HEK293T (cell line): ENCODE measurements around the gene ARHGAP32.

Experiments
- CTCF ChIA-PET: fragments of 350-600 bp; formaldehyde crosslinking; extraction: SDS; loops from one replicate; lab custom pipeline; 2021; ENCODE audit warnings: antibody characterized with exemption, inconsistent platforms; lab: Yijun Ruan, JAX
- POLR2A ChIA-PET: fragments of 350-600 bp; formaldehyde crosslinking; extraction: SDS; loops from one replicate; lab custom pipeline; 2020; ENCODE audit warnings: antibody characterized with exemption, inconsistent platforms; lab: Yijun Ruan, JAX
- DNase-seq: peaks from one replicate; pipeline ENCODE4 v3.0.0; 2012; ENCODE audit warnings: mixed read lengths; ENCODE audit errors: extremely low spot score
- ARNT ChIP-seq: fragments of 450-650 bp; IDR thresholded peaks from 2 replicates; pipeline ENCODE4 v1.6.1; 2017; ENCODE audit warnings: mild to moderate bottlenecking
- BHLHE40 ChIP-seq: fragments of 450-650 bp; IDR thresholded peaks from 2 replicates; pipeline ENCODE4 v1.6.1; 2016; ENCODE audit warnings: mild to moderate bottlenecking, moderate library complexity, borderline replicate concordance
- CTBP1 ChIP-seq: fragments of 450-650 bp; IDR thresholded peaks from 2 replicates; pipeline ENCODE4 v1.6.1; 2016; ENCODE audit warnings: borderline replicate concordance
- ELF4 ChIP-seq: fragments of 450-650 bp; IDR thresholded peaks from 2 replicates; pipeline ENCODE4 v1.6.1; 2017; ENCODE audit warnings: antibody characterized with exemption
- FOXA1 ChIP-seq: fragments of 450-650 bp; IDR thresholded peaks from 2 replicates; pipeline ENCODE4 v1.6.1; 2016; ENCODE audit warnings: mild to moderate bottlenecking
- FOXK2 ChIP-seq: fragments of 450-650 bp; IDR thresholded peaks from 2 replicates; pipeline ENCODE4 v1.6.1; 2016; ENCODE audit warnings: mild to moderate bottlenecking
- FOXM1 ChIP-seq: fragments of 450-650 bp; IDR thresholded peaks from 2 replicates; pipeline ENCODE4 v1.6.1; 2017; ENCODE audit warnings: mild to moderate bottlenecking, borderline replicate concordance
- HDGF ChIP-seq: fragments of 450-650 bp; IDR thresholded peaks from 2 replicates; pipeline ENCODE4 v1.6.1; 2017; ENCODE audit warnings: antibody characterized with exemption, borderline replicate concordance
- L3MBTL2 ChIP-seq: fragments of 450-650 bp; conservative IDR thresholded peaks from 2 replicates; pipeline ENCODE4 v1.6.1; 2016; ENCODE audit warnings: mild to moderate bottlenecking
- LEF1 ChIP-seq: fragments of 450-650 bp; IDR thresholded peaks from 2 replicates; pipeline ENCODE4 v1.6.1; 2017; ENCODE audit warnings: mild to moderate bottlenecking, borderline replicate concordance
- NFRKB ChIP-seq: fragments of 450-650 bp; IDR thresholded peaks from 2 replicates; pipeline ENCODE4 v1.6.1; 2016; ENCODE audit warnings: mild to moderate bottlenecking, moderate library complexity
- SP1 ChIP-seq: fragments of 450-650 bp; IDR thresholded peaks from 2 replicates; pipeline ENCODE4 v1.6.1; 2017
- SUZ12 ChIP-seq: fragments of 450-650 bp; IDR thresholded peaks from 2 replicates; pipeline ENCODE4 v1.6.1; 2016; ENCODE audit warnings: mild to moderate bottlenecking
- TARDBP ChIP-seq: fragments of 450-650 bp; IDR thresholded peaks from 2 replicates; pipeline ENCODE4 v1.6.1; 2016
- ZNF384 ChIP-seq: fragments of 450-650 bp; IDR thresholded peaks from 2 replicates; pipeline ENCODE4 v1.6.1; 2016
- TF ChIP-seq, protein P1 (sequence below): fragments of 450-650 bp; IDR thresholded peaks from 2 replicates; pipeline ENCODE4 v1.6.1; 2016

The ARHGAP32 gene

DNA sequence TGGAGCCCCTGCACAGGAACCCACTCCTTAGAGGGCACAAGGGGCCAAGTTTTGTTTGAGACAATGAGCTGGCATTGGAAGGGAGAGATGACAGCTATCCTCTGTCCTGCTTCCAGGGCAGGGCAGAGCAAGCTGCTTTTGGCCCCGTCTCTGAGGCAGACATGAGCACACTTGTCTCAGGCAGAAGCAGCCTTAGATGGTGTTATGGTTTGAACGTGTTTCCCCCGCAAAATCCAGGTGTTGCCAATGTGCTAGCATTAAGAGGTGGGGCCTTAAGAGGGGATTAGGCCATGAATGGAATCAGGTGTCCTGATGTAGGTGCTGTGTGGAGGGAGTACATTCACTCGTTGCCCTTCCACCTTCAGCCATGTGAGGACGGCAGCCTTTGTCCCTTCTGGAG is 252.0 kb downstream of the ARHGAP32 start:
- CTCF ChIA-PET, result interaction anchor here (1.2 kb wide), 1 partner anchor 8 kb away, joined by 4 read pairs; no protein-coding TSS in a partner anchor
- TF ChIP-seq SUZ12, result no peak
- TF ChIP-seq SP1, result no peak
- no peak for TF ChIP-seq ZNF384
- no peak for TF ChIP-seq HDGF
- TF ChIP-seq FOXA1, result no peak
- no peak for TF ChIP-seq FOXK2
- TF ChIP-seq ARNT, result no peak
- POLR2A ChIA-PET, result no interaction called here
- no peak for DNase-seq

DNA sequence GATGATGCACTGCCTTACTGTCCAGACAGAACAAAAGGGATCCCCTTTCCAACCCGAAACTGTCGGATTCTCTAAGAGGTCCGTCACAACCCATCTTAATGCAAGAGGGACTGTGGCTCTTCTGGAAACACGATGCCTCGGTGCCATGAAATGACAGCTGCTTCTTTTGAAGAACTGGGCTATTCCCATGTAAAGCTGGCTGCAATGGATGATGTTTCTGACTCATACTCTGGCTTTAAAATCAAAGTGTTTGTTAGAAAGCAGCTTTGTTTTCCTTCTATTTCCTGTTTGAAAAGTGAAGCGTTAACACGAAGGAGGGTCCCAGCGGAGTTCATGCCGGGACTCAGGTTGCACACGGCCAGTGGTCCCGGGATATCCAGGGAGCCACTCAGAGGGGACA is 252.5 kb downstream of the ARHGAP32 start:
- TF ChIP-seq ELF4 (no peak), L3MBTL2 (no peak), BHLHE40 (no peak), FOXA1 (no peak), ARNT (no peak), HDGF (no peak), CTBP1 (no peak), TARDBP (no peak), LEF1 (no peak), FOXK2 (no peak), SUZ12 (no peak), FOXM1 (no peak), NFRKB (no peak), ZNF384 (no peak), SP1 (no peak)
- TF ChIP-seq, protein P1, sequence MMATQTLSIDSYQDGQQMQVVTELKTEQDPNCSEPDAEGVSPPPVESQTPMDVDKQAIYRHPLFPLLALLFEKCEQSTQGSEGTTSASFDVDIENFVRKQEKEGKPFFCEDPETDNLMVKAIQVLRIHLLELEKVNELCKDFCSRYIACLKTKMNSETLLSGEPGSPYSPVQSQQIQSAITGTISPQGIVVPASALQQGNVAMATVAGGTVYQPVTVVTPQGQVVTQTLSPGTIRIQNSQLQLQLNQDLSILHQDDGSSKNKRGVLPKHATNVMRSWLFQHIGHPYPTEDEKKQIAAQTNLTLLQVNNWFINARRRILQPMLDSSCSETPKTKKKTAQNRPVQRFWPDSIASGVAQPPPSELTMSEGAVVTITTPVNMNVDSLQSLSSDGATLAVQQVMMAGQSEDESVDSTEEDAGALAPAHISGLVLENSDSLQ, result no peak
- ChIA-PET POLR2A (no interaction called here), CTCF (interaction anchor here (0.6 to 1.2 kb wide), 3 partner anchors 9 to 782 kb away, joined by 3 to 5 read pairs (median 4); no protein-coding TSS in a partner anchor)
- DNase-seq, result no peak

GRCh38 chr11:128938156-128938885 is 253.8 kb downstream of the ARHGAP32 start:
- DNase-seq, result no peak
- CTCF ChIA-PET, result no interaction called here
- POLR2A ChIA-PET, result no interaction called here
- TF ChIP-seq L3MBTL2 (no peak), HDGF (no peak), FOXA1 (no peak), CTBP1 (no peak), ARNT (no peak), FOXM1 (no peak), LEF1 (no peak)
- TF ChIP-seq, protein P1, result no peak

DNA sequence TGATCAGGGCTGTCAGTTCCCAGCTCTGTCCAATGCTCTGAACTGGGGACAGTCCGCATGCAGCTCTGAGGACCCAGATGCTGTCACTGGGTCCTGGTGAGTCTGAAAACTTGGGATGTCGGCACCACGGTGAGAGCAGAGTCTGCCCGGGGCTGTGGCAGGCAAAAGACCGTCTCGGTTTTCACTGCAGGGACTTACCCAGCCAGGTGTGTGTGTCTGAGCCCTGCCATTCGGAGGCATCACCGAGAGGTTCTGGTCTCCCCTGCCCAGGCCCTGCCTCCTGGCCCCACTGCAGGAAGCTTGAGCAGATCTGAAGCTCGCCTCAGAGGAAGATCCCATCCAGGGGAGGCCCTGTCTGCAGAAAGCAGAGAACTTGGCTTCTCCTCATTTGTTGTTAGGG is 254.6 kb downstream of the ARHGAP32 start:
- ChIA-PET CTCF (no interaction called here), POLR2A (no interaction called here)
- no peak for TF ChIP-seq BHLHE40
- no peak for TF ChIP-seq ZNF384
- no peak for TF ChIP-seq HDGF
- TF ChIP-seq, protein P1, result no peak
- TF ChIP-seq FOXK2, result no peak
- no peak for TF ChIP-seq ARNT
- TF ChIP-seq FOXA1, result no peak
- TF ChIP-seq ELF4, result no peak
- TF ChIP-seq SUZ12, result no peak
- TF ChIP-seq TARDBP, result no peak
- no peak for TF ChIP-seq NFRKB
- no peak for TF ChIP-seq FOXM1
- TF ChIP-seq LEF1, result no peak
- no peak for DNase-seq

- ChIA-PET POLR2A (no interaction called here), CTCF (interaction anchor here (1.0 kb wide), 1 partner anchor 52 kb away, joined by 3 read pairs; no protein-coding TSS in a partner anchor)
- DNase-seq, result no peak
- TF ChIP-seq SUZ12, result no peak
- no peak for TF ChIP-seq SP1
- no peak for TF ChIP-seq ELF4
- no peak for TF ChIP-seq FOXA1
- TF ChIP-seq NFRKB, result no peak
- no peak for TF ChIP-seq FOXK2
- TF ChIP-seq TARDBP, result no peak
Observed at GRCh38 chr11:128936606-128937251, 255.4 kb downstream of the ARHGAP32 start.

DNA sequence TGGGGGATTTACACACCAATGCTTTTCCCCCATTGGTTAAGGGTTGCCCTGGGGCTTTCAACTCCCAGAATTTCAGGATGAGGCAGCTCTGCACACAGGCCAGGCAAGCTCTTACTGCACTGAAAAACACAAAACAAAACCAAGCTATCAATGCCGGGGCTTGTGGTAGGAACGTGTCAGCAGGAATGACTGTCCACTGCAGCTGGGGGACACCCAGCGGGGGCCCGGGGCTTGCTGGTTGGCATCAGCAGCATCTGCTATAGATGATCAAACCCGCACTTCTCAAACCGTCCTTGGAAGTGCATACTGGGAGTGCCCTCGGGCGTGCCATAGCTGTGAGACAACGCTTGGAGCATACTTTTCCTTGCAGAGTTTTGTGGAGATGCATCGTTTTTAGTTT is 257.2 kb downstream of the ARHGAP32 start:
- no peak for TF ChIP-seq FOXK2
- TF ChIP-seq TARDBP, result no peak
- TF ChIP-seq L3MBTL2, result no peak
- TF ChIP-seq CTBP1, result no peak
- no peak for TF ChIP-seq FOXA1
- POLR2A ChIA-PET, result no interaction called here
- DNase-seq, result no peak
- CTCF ChIA-PET, result no interaction called here
